ENCODE data around the gene RABAC1. TPM values are rescaled to one million over a fixed set of nuclear protein-coding genes. Genes with fewer than 3 reads are reported as not detected.
A peak's percentile ranks its signal among the peaks of the same experiment; 100 is the strongest.

The RABAC1 gene
- total RNA-seq, 6 experiments from 2014 or later = 245 to 349 (median 258) TPM

DNA sequence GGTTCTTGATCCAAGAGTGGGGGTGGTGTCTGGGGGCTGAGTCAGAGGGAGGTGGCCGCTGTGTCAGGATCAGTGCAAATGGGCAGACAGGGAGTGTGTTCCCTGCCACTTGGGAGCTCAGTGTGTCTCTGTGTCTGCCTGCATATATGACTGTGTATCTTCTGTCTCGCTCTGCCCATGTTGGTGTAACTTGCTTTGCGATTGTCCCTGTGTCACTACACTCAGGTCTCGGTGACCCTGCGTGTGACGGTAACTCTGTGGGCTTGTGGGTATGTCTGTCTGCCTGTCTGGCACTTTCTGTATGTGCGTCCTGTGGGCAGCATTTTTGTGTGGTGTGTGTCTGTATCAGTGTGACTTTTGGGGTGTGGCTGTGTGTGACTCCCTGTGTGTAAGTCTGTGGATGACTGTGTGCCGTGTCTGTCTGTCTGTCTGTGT lies 22.7 kb downstream of the RABAC1 start:
- peaks cover 21% of the 10 kb centered on the region for H3K27me3 Mint-ChIP-seq (ENCODE audit: insufficient read depth)
- TF ChIP-seq, protein P1, sequence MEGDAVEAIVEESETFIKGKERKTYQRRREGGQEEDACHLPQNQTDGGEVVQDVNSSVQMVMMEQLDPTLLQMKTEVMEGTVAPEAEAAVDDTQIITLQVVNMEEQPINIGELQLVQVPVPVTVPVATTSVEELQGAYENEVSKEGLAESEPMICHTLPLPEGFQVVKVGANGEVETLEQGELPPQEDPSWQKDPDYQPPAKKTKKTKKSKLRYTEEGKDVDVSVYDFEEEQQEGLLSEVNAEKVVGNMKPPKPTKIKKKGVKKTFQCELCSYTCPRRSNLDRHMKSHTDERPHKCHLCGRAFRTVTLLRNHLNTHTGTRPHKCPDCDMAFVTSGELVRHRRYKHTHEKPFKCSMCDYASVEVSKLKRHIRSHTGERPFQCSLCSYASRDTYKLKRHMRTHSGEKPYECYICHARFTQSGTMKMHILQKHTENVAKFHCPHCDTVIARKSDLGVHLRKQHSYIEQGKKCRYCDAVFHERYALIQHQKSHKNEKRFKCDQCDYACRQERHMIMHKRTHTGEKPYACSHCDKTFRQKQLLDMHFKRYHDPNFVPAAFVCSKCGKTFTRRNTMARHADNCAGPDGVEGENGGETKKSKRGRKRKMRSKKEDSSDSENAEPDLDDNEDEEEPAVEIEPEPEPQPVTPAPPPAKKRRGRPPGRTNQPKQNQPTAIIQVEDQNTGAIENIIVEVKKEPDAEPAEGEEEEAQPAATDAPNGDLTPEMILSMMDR (IDR thresholded peaks at IDR 0.05) = no peak
- H3K36me3 Mint-ChIP-seq (ENCODE audit: low read depth) = no peaks in the 10 kb centered on the region
- DNase-seq = peak; percentile 36
- H3K4me3 Mint-ChIP-seq = peak overlapping the region; percentile 25
- H3K9me3 Mint-ChIP-seq = no peaks in the 10 kb centered on the region
- H3K4me1 Mint-ChIP-seq (ENCODE audit: low read depth) = peaks cover 36% of the 10 kb centered on the region
- H3K27ac Mint-ChIP-seq = peak overlapping the region; percentile 8; the same call in 1 of the 2 replicates

DNA sequence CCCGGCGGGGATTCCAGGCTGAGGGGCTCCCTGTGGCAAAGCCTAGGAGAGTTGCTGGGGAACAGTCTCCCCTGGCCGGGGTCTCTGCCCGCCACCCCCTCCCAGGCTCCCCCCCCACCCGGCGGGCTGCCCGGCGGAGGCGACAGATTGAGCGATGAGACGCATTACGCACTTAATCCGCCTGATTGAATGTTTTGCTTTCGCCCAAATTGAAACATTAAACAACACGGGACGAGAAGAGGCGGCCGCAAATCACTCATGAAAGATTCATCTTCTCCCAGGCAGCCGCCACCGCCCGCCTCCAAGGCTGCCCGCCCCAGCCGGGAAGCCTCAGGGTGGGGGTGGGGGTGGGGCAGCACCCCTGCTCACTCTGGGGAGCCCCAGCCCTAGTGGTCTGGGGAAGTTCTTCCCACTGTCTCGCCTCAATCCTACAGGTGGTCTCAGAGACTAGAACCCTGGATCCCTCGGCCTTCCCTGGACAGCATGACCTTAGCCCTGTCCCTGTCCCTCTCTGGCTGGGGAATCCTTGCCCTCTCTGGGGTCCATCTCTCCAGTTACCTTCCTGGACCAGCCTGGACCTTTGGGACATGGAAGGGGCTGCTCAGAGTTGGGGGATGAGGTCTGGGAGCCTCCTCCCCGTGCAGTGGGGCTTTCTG lies 23.2 kb downstream of the RABAC1 start:
- TF ChIP-seq, protein P1 (IDR thresholded peaks at IDR 0.05) = no peak
- Mint-ChIP-seq H3K27me3 (ENCODE audit: insufficient read depth) (peaks cover 26% of the 10 kb centered on the region), H3K4me3 (peak overlapping the region; percentile 25), H3K36me3 (ENCODE audit: low read depth) (no peaks in the 10 kb centered on the region), H3K27ac (no peak overlapping the region; the same call in 1 of the 2 replicates), H3K4me1 (ENCODE audit: low read depth) (peaks cover 36% of the 10 kb centered on the region), H3K9me3 (no peaks in the 10 kb centered on the region)
- DNase-seq = no peak

DNA sequence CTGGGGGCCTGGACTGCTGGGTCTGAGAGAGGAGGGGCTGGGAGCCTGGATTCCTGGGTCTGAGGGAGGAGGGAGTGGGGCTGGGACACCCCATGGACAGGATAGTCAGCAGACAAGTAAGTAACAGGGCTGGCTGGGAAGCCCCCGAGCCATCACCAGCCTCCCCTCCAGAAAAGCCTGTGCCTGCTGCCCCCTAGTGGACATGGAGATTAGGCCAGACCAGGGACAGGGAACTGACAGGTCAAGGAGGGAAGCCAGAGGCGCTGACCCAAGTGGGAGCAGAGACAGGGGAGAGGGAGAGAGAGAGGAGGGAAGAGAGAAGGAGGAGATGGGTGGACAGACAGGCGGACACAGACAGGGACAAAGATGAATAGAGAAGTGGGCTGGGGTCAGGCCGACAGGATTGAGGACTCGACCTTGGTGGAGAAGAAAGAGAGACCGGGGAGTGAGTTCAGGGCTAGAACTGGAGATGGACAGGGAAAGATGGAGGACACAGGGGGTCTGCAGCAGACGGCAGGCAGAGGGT lies 24.2 kb downstream of the RABAC1 start:
- peak; percentile 28 for DNase-seq
- H3K27me3 Mint-ChIP-seq (ENCODE audit: insufficient read depth) = peaks cover 36% of the 10 kb centered on the region
- H3K27ac Mint-ChIP-seq = peak overlapping the region; percentile 10; the same call in 1 of the 2 replicates
- TF ChIP-seq, protein P1 (IDR thresholded peaks at IDR 0.05) = peak; percentile 90
- no peaks in the 10 kb centered on the region for H3K9me3 Mint-ChIP-seq
- peak overlapping the region; percentile 20 for H3K4me3 Mint-ChIP-seq
- H3K36me3 Mint-ChIP-seq (ENCODE audit: low read depth) = no peaks in the 10 kb centered on the region
- H3K4me1 Mint-ChIP-seq (ENCODE audit: low read depth) = peaks cover 36% of the 10 kb centered on the region

DNA sequence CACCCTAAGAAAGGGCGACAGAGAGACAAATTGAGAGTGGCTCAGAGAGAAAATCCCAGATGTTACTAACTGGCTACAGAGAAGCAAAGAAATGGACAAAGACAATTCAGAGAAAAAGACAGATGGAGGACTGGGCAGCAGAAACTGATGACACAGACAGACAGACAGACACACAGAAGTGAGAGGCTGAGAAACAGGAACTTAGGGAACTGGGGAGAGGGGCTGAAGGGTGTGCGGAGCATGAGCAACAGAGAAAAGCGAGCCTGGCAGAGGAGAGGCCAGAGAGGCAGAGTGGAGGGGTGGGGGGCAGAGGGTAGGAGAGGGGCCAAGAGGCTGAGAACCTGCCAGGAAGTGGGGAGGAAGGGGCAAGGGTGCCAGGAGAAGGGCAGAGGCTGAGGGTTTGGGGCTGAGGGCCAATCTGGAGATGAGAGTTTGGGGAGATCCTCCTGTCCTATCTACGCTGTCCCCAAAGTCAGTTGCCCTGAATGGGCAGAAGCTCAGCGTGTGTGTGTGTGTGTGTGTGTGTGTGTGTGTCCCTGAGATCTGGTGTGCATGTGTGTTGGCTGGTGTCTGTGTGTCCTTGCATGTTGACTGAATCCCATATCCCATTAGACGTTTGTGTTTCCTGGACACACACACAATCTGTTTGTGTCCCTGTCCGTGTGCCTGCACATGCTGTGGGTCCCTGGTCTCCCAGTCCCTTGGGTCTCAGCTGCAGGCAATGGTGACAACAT lies 25.3 kb downstream of the RABAC1 start:
- Mint-ChIP-seq H3K4me1 (ENCODE audit: low read depth) (peaks cover 41% of the 10 kb centered on the region), H3K9me3 (no peaks in the 10 kb centered on the region), H3K27ac (no peak overlapping the region), H3K27me3 (ENCODE audit: insufficient read depth) (peaks cover 46% of the 10 kb centered on the region), H3K36me3 (ENCODE audit: low read depth) (no peaks in the 10 kb centered on the region), H3K4me3 (no peak overlapping the region)
- DNase-seq = no peak
- TF ChIP-seq, protein P1 (IDR thresholded peaks at IDR 0.05) = no peak

DNA sequence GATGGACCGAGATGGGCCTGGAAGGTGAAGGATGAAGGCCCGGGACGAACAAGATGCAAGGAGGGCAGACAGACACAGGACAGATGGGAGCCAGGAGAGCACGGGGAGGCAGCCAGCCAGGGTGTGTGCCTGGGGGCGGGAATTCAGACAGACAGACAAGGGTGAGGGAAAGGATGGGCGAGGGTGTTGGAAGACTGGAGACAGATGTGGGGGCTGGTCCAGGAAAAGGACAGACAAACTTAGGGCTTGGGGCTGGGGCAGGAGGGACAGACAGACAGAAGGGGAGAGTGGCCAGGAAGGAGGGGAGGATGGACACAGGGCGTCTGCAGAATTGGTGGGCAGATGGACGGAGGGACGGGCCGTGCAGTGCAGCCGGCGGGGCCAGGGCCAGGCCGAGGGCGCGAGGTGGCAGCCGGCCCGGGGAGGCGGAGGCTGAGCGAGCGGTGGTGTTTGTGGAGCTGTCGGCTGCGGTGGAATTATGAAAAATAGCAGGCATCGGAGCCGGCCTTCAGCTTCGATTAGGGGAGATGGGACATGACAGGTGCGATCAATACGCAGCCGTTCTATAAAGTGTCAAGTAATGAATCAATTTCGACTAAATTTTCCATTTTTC lies 26.3 kb downstream of the RABAC1 start:
- no peak overlapping the region for H3K27ac Mint-ChIP-seq
- H3K36me3 Mint-ChIP-seq (ENCODE audit: low read depth) = no peaks in the 10 kb centered on the region
- no peaks in the 10 kb centered on the region for H3K9me3 Mint-ChIP-seq
- H3K4me1 Mint-ChIP-seq (ENCODE audit: low read depth) = peaks cover 43% of the 10 kb centered on the region
- no peak overlapping the region for H3K4me3 Mint-ChIP-seq
- TF ChIP-seq, protein P1 (IDR thresholded peaks at IDR 0.05) = no peak
- no peak for DNase-seq
- H3K27me3 Mint-ChIP-seq (ENCODE audit: insufficient read depth) = peaks cover 50% of the 10 kb centered on the region

Data from HFFc6 (cell line).